ENCODE data around the gene PDXP. TPM values are rescaled to one million over a fixed set of nuclear protein-coding genes. Genes with fewer than 3 reads are reported as not detected.
A peak's percentile ranks its signal among the peaks of the same experiment; 100 is the strongest.
"Not testable (repeated sequence)": the region's sequence is repeated elsewhere in the genome, so short reads cannot be mapped to it uniquely, and the experiment has no call there.

Gene PDXP, protein sequence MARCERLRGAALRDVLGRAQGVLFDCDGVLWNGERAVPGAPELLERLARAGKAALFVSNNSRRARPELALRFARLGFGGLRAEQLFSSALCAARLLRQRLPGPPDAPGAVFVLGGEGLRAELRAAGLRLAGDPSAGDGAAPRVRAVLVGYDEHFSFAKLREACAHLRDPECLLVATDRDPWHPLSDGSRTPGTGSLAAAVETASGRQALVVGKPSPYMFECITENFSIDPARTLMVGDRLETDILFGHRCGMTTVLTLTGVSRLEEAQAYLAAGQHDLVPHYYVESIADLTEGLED
- 229 TPM for polyA plus RNA-seq (2012; ENCODE audit: insufficient read depth, insufficient read length, low read depth)

DNA sequence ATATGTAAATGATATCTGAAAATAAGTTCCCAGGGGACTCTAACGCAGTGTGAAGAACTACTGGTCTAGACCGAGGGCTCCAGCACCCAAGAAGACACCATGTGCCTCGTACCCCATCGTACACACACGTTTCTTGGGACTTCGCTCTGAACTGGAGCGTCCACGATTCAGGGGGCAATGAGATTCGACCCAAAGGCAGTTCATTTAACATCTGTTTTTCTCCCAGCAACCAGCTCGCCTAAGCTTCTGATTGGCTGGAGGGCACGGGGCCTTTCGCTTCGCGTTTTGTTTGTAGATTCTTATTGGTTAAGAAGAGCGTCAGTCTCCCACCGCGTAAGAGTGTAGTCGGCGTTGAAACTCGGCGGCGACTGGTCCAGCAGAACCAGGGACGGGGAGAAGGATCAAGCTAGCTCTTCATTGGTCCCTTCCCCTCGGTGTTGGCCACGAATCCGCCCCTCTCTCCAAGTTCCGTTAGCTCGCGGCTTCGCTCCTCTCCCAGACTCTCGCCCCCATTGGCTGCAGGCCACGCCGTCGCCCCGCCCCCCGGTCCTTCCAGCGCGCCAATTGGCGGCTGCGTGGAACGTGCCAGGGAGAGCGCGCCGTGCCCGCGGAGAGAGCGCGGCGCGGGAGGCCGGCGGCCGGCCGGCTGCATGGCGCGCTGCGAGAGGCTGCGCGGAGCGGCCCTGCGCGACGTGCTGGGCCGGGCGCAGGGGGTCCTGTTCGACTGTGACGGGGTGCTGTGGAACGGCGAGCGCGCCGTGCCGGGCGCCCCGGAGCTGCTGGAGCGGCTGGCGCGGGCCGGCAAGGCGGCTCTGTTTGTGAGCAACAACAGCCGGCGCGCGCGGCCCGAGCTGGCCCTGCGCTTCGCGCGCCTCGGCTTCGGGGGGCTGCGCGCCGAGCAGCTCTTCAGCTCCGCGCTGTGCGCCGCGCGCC lies at the start of gene PDXP:
TSS of gene PDXP (plus strand) at position 591 of the 933 bp plus-strand sequence. CDS start at position 651, 60 bp downstream.
- H3K9me3 ChIP-seq, result no peaks in the 10 kb centered on the region
- H3K36me3 ChIP-seq, result peaks cover 4% of the 10 kb centered on the region
- TF ChIP-seq, protein P1, sequence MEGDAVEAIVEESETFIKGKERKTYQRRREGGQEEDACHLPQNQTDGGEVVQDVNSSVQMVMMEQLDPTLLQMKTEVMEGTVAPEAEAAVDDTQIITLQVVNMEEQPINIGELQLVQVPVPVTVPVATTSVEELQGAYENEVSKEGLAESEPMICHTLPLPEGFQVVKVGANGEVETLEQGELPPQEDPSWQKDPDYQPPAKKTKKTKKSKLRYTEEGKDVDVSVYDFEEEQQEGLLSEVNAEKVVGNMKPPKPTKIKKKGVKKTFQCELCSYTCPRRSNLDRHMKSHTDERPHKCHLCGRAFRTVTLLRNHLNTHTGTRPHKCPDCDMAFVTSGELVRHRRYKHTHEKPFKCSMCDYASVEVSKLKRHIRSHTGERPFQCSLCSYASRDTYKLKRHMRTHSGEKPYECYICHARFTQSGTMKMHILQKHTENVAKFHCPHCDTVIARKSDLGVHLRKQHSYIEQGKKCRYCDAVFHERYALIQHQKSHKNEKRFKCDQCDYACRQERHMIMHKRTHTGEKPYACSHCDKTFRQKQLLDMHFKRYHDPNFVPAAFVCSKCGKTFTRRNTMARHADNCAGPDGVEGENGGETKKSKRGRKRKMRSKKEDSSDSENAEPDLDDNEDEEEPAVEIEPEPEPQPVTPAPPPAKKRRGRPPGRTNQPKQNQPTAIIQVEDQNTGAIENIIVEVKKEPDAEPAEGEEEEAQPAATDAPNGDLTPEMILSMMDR (IDR thresholded peaks at IDR 0.05; ENCODE audit: low read depth, low read length), result no peak
- peak within 1 kb of the TSS; percentile 91 for H3K4me3 ChIP-seq (ENCODE audit: low read depth, low read length)
- no peaks in the 10 kb centered on the region for H3K27me3 ChIP-seq
- H3K4me1 ChIP-seq, result peaks cover 11% of the 10 kb centered on the region
- peak; percentile 99 for DNase-seq

DNA sequence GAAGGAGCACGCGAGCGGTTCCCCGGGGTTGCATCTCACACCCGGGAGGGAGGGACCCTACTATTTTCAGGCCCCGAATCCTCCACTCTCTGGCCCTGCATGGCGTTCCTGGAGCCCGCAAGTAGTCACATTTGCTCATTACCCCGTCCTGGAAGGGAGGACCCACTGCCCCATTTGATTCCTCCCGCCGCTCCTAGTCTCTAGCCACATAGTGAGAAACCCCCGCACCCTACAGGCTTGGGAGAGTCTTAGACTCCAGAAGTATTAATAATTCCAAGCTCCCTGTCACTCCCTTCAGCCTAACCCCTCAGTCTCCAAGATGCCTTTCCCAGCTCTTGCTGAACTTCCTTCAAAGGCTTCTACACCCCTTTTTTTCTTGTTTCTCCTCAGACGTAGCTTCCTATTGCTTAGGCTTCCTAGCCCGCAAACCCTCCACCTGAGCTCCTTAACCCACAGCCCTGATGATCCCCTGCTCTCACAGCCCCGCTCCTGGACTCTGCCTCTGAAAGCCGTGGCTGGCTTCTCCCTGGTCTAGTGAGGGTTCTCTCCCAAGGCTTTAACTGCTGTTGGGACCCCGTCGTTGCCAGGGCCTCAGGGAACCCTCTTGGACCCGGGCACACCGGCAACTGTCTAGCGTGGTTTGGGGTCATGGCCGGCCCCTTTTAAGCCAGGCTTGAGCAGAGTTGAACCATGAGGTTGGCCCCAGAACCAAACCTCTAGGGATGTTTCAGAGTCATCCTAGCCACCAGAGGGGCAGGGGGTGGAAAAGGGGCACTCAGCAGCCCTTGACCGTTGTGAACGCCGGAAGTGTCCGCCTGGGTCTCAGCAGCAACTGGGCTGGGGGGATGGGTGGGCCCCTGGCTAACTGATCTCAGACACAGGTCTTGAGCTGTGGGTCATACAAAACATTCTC lies 49.0 kb upstream of the PDXP start:
- peaks cover 2% of the 10 kb centered on the region for H3K36me3 ChIP-seq
- no peak for DNase-seq
- H3K4me1 ChIP-seq, result no peaks in the 10 kb centered on the region; the same call in 1 of the 2 replicates
- no peaks in the 10 kb centered on the region for H3K9me3 ChIP-seq
- TF ChIP-seq, protein P1 (IDR thresholded peaks at IDR 0.05; ENCODE audit: low read depth, low read length), result no peak
- peak overlapping the region; percentile 87 for H3K4me3 ChIP-seq (ENCODE audit: low read depth, low read length)
- H3K27me3 ChIP-seq, result no peaks in the 10 kb centered on the region

DNA sequence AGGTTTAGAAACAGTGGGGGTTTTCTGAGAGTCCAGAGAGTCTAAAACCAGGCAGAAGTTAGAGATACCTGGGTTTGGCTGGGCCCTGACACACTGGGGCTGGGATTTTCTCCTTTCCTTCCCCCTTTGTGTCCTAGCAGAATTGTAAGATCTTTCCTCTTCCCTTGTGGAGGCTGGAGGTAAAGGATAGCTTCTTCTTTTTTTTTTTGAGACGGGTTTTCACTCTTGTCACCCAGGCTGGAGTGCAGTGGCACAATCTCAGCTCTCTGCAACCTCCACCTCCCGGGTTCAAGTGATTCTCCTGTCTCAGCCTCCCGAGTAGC lies 48.4 kb upstream of the PDXP start:
- H3K4me3 ChIP-seq (ENCODE audit: low read depth, low read length), result peak overlapping the region; percentile 87
- H3K27me3 ChIP-seq, H3K4me1 ChIP-seq, H3K36me3 ChIP-seq, H3K9me3 ChIP-seq, DNase-seq: not testable (repeated sequence)

DNA sequence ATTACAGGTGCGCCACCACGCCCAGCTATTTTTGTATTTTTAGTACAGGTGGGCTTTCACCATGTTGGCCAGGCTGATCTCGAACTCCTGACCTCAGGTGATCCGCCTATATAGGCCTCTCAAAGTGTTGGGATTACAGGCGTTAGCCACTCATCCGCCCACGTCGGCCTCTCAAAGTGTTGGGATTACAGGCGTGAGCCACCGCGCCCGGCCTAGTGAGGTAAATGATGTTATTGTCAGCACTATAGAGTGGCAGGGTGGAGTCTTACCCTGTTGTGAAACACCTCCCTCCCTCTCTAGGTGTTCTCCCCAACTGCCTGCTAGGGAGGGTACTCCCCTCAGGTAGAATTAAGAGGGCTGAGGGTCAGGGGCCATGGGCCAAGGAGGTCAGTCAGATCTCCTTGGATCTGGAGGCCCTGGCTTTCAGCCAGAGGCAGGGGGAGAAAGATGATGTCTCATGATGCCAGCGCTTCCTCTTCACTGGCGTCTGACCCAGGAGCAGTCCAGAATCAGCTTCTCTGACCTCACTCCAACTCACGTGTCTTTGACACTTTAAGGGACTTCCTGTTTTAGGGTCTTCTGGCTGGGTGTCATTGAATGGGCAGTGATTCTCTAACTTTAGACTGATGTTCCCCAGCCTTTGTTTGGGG lies 47.9 kb upstream of the PDXP start:
- Histone ChIP-seq H3K9me3 (no peaks in the 10 kb centered on the region), H3K36me3 (peaks cover 5% of the 10 kb centered on the region), H3K4me3 (ENCODE audit: low read depth, low read length) (no peak overlapping the region), H3K4me1 (no peaks in the 10 kb centered on the region; the same call in 1 of the 2 replicates), H3K27me3 (no peaks in the 10 kb centered on the region)
- TF ChIP-seq, protein P1 (IDR thresholded peaks at IDR 0.05; ENCODE audit: low read depth, low read length), result no peak
- DNase-seq, result no peak

DNA sequence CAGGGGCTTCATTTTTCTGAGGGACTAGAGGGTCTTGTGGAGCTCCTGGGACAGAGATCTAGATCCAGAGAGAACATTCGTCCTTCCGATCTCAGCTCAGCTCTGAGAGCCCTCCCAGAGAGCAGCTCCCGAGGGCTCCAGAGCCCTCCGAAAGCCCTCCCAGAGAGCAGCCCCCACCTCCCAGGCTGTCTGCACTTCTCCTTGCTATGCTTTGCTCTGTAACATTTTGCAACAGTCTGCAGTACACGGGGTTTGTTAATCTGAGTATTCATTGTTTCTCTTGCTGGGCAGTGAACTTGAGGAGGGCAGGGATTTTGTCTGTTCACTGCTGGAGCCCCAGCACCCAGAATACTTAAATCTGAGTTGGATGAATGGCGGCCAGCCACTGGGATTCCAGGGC lies 47.3 kb upstream of the PDXP start:
- H3K4me3 ChIP-seq (ENCODE audit: low read depth, low read length), result no peak overlapping the region
- H3K4me1 ChIP-seq, result no peaks in the 10 kb centered on the region; the same call in 1 of the 2 replicates
- H3K9me3 ChIP-seq, result no peaks in the 10 kb centered on the region
- DNase-seq, result no peak
- peaks cover 5% of the 10 kb centered on the region for H3K36me3 ChIP-seq
- TF ChIP-seq, protein P1 (IDR thresholded peaks at IDR 0.05; ENCODE audit: low read depth, low read length), result no peak
- no peaks in the 10 kb centered on the region for H3K27me3 ChIP-seq

Data from BE2C (cell line).